SKM-1 treated with dmso at 0.1 percent for 144 hours (cell line): Measurements from ENCODE around the gene DYNC1H1.
A peak's percentile ranks its signal among the peaks of the same experiment; 100 is the strongest.
"Not testable (repeated sequence)": the region's sequence is repeated elsewhere in the genome, so short reads cannot be mapped to it uniquely, and the experiment has no call there.

Experiments
- DNase-seq: peaks from one replicate; lab custom pipeline; 2025; ENCODE audit not compliant: unreplicated experiment; lab: John Stamatoyannopoulos, UW

Gene DYNC1H1

GRCh38 chr14:102058961-102059360 is 94.6 kb downstream of the DYNC1H1 start:
- no peak for DNase-seq

- DNase-seq = peak; percentile 10
Measured at GRCh38 chr14:102063109-102063807, 98.9 kb downstream of the DYNC1H1 start.

- DNase-seq = no peak
Measured at GRCh38 chr14:102063808-102064429, 99.5 kb downstream of the DYNC1H1 start.

GRCh38 chr14:102064590-102064989 is 100.2 kb downstream of the DYNC1H1 start:
- not testable (repeated sequence) for DNase-seq

GRCh38 chr14:102066041-102066451 is 101.7 kb downstream of the DYNC1H1 start:
- DNase-seq = no peak

GRCh38 chr14:102071283-102071998 is 107.1 kb downstream of the DYNC1H1 start:
- DNase-seq = no peak

GRCh38 chr14:102074415-102074964 is 110.1 kb downstream of the DYNC1H1 start:
- DNase-seq = no peak

GRCh38 chr14:102075155-102075554 is 110.8 kb downstream of the DYNC1H1 start:
- no peak for DNase-seq

GRCh38 chr14:102077382-102077709 is 113.0 kb downstream of the DYNC1H1 start:
- DNase-seq = no peak

GRCh38 chr14:102078361-102078791 is 114.0 kb downstream of the DYNC1H1 start:
- not testable (repeated sequence) for DNase-seq

GRCh38 chr14:102078831-102079699 is 114.7 kb downstream of the DYNC1H1 start:
- DNase-seq = no peak

GRCh38 chr14:102079700-102079979 is 115.3 kb downstream of the DYNC1H1 start:
- no peak for DNase-seq

GRCh38 chr14:102080183-102081080 is 116.1 kb downstream of the DYNC1H1 start:
- DNase-seq = no peak

GRCh38 chr14:102081231-102082080 is 117.1 kb downstream of the DYNC1H1 start:
- DNase-seq = no peak

- not testable (repeated sequence) for DNase-seq
Measured at GRCh38 chr14:102084522-102084921, 120.1 kb downstream of the DYNC1H1 start.

- DNase-seq = no peak
Measured at GRCh38 chr14:102084931-102085330, 120.6 kb downstream of the DYNC1H1 start.

GRCh38 chr14:102085488-102085887 is 121.1 kb downstream of the DYNC1H1 start:
- no peak for DNase-seq

- DNase-seq = peak; percentile 2
Measured at GRCh38 chr14:102085948-102086708, 121.8 kb downstream of the DYNC1H1 start.

GRCh38 chr14:102086709-102086971 is 122.3 kb downstream of the DYNC1H1 start:
- DNase-seq = no peak
